Upper lobe of left lung (tissue), 4 donors: ENCODE results near the gene SLC39A2.
"Not testable (repeated sequence)": the region's sequence is repeated elsewhere in the genome, so short reads cannot be mapped to it uniquely, and the experiment has no call there.

Source experiments
- POLR2A ChIP-seq, 4 donors: fragments of 450-650 bp; IDR thresholded peaks; one replicate each; pipeline ENCODE4 v1.5.1; 2016 to 2017; ENCODE audit warnings: antibody characterized with exemption in 4 of 4, mild to moderate bottlenecking in 2 of 4
- POLR2AphosphoS5 ChIP-seq, 2 donors: sonication (generic); formaldehyde crosslinking; IDR thresholded peaks; one replicate each; pipeline ENCODE4 v1.5.1; 2017; ENCODE audit warnings: antibody characterized with exemption in 2 of 2
- TF ChIP-seq, protein P1 (sequence below), 6 experiments: fragments of 450-650 bp in 4 of 6; fragments of 200-600 bp in 2 of 6; sonication (generic) in 2 of 6; IDR thresholded peaks; one replicate each; pipeline ENCODE4 v1.5.1; 2016 to 2019; ENCODE audit warnings: antibody characterized with exemption in 6 of 6

DNA sequence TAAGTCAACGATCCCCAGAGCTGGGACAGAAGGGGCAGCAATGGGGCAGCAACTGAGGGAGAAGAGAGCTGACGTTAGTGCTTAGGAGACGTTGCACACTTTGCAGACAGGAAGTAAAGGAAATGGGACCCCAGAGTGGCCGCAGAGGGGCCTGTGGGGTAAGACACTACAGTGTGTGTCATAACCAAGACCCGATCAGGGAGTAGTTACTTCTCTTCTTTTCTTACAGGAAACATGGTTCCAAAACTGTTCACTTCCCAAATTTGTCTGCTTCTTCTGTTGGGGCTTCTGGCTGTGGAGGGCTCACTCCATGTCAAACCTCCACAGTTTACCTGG lies 43.6 kb upstream of the SLC39A2 start:
- TF ChIP-seq POLR2A, POLR2AphosphoS5 (IDR thresholded peaks at IDR 0.05): not testable (repeated sequence)
- TF ChIP-seq, protein P1, sequence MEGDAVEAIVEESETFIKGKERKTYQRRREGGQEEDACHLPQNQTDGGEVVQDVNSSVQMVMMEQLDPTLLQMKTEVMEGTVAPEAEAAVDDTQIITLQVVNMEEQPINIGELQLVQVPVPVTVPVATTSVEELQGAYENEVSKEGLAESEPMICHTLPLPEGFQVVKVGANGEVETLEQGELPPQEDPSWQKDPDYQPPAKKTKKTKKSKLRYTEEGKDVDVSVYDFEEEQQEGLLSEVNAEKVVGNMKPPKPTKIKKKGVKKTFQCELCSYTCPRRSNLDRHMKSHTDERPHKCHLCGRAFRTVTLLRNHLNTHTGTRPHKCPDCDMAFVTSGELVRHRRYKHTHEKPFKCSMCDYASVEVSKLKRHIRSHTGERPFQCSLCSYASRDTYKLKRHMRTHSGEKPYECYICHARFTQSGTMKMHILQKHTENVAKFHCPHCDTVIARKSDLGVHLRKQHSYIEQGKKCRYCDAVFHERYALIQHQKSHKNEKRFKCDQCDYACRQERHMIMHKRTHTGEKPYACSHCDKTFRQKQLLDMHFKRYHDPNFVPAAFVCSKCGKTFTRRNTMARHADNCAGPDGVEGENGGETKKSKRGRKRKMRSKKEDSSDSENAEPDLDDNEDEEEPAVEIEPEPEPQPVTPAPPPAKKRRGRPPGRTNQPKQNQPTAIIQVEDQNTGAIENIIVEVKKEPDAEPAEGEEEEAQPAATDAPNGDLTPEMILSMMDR (IDR thresholded peaks at IDR 0.05), result not testable (repeated sequence)
